ENCODE results near the gene ATG2B.

ATG2B gene

GRCh38 chr14:96239711-96240141 is 123.4 kb downstream of the ATG2B start:
- Histone ChIP-seq H3K4me3 (ENCODE audit: low read depth in 1 of 2, low read length in 1 of 2) (no peak overlapping the region), H3K9me3 (no peaks in the 10 kb centered on the region), H3K36me3 (no peaks in the 10 kb centered on the region), H3K4me1 (ENCODE audit: control insufficient read depth in 1 of 2, insufficient read depth in 1 of 2, low read depth in 1 of 2, low read length in 1 of 2) (no peaks in the 10 kb centered on the region), H3K27me3 (peaks cover 12% of the 10 kb centered on the region), H3K27ac (no peak overlapping the region)
- TF ChIP-seq CTCF (IDR thresholded peaks at IDR 0.05): no peak

GRCh38 chr14:96238676-96239265 is 124.4 kb downstream of the ATG2B start:
- Histone ChIP-seq H3K4me3 (ENCODE audit: low read depth in 1 of 2, low read length in 1 of 2) (no peak overlapping the region), H3K36me3 (no peaks in the 10 kb centered on the region), H3K4me1 (ENCODE audit: control insufficient read depth in 1 of 2, insufficient read depth in 1 of 2, low read depth in 1 of 2, low read length in 1 of 2) (no peaks in the 10 kb centered on the region), H3K27me3 (peaks cover 12% of the 10 kb centered on the region), H3K27ac (no peak overlapping the region), H3K9me3 (no peaks in the 10 kb centered on the region)
- no peak for TF ChIP-seq CTCF (IDR thresholded peaks at IDR 0.05)

GRCh38 chr14:96237641-96238040 is 125.5 kb downstream of the ATG2B start:
- Histone ChIP-seq H3K27me3 (peaks cover 17% of the 10 kb centered on the region), H3K36me3 (no peaks in the 10 kb centered on the region), H3K4me3 (ENCODE audit: low read depth in 1 of 2, low read length in 1 of 2) (no peak overlapping the region), H3K4me1 (ENCODE audit: control insufficient read depth in 1 of 2, insufficient read depth in 1 of 2, low read depth in 1 of 2, low read length in 1 of 2) (no peaks in the 10 kb centered on the region), H3K9me3 (no peaks in the 10 kb centered on the region), H3K27ac (no peak overlapping the region)
- no peak for TF ChIP-seq CTCF (IDR thresholded peaks at IDR 0.05)

- H3K4me3 ChIP-seq (ENCODE audit: low read depth in 1 of 2, low read length in 1 of 2): no peak overlapping the region
- H3K36me3 ChIP-seq: no peaks in the 10 kb centered on the region
- H3K9me3 ChIP-seq: no peaks in the 10 kb centered on the region
- no peaks in the 10 kb centered on the region for H3K4me1 ChIP-seq (ENCODE audit: control insufficient read depth in 1 of 2, insufficient read depth in 1 of 2, low read depth in 1 of 2, low read length in 1 of 2)
- peaks cover 17% of the 10 kb centered on the region for H3K27me3 ChIP-seq
- TF ChIP-seq CTCF (IDR thresholded peaks at IDR 0.05): no peak
- H3K27ac ChIP-seq: no peak overlapping the region
Observed at GRCh38 chr14:96235426-96235825, 127.7 kb downstream of the ATG2B start.

- Histone ChIP-seq H3K4me1 (ENCODE audit: control insufficient read depth in 1 of 2, insufficient read depth in 1 of 2, low read depth in 1 of 2, low read length in 1 of 2) (no peaks in the 10 kb centered on the region), H3K27ac (no peak overlapping the region), H3K27me3 (peaks cover 10% of the 10 kb centered on the region), H3K36me3 (no peaks in the 10 kb centered on the region), H3K9me3 (no peaks in the 10 kb centered on the region), H3K4me3 (ENCODE audit: low read depth in 1 of 2, low read length in 1 of 2) (no peak overlapping the region)
- TF ChIP-seq CTCF (IDR thresholded peaks at IDR 0.05): no peak
Observed at GRCh38 chr14:96233661-96234060, 129.5 kb downstream of the ATG2B start.
